ENCODE data around the gene CHCHD6. TPM values are rescaled to one million over a fixed set of nuclear protein-coding genes. Genes with fewer than 3 reads are reported as not detected.

CHCHD6 gene
- total RNA-seq, 1 donor from 2014 or later, result 30.2 TPM

DNA sequence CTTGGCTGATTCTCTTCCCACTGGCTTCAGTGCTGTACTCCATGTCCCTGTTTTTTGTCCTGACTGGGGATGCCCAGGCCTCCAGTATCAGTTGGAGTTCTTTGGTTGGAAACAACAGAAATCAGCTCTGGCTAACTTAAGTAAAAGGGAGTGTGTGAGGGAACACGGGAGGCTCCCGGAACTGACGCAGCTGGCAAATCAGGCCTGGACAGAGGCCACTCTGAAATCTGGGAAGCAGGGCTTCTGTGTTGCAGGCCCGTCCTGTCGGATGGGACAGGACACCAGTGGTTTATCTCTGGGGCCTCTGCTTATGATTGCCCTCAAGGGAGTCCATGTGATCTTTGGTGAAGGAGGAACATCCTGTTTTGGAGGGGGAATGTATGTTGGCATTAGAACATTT lies 124.3 kb downstream of the CHCHD6 start:
- H3K27me3 Mint-ChIP-seq, result no peaks in the 10 kb centered on the region
- no peaks in the 10 kb centered on the region for H3K36me3 Mint-ChIP-seq (ENCODE audit: insufficient read depth)
- DNase-seq (ENCODE audit: low spot score, unreplicated experiment), result no peak
- H3K9me3 Mint-ChIP-seq (ENCODE audit: low read depth), result no peaks in the 10 kb centered on the region
- H3K4me1 Mint-ChIP-seq (ENCODE audit: low read depth), result no peaks in the 10 kb centered on the region
- TF ChIP-seq CTCF (IDR thresholded peaks at IDR 0.05; ENCODE audit: unreplicated experiment), result no peak
- no peak overlapping the region for H3K27ac Mint-ChIP-seq
- H3K4me3 Mint-ChIP-seq (ENCODE audit: low read depth), result no peak overlapping the region

- Mint-ChIP-seq H3K27me3 (no peaks in the 10 kb centered on the region), H3K4me3 (ENCODE audit: low read depth) (no peak overlapping the region), H3K27ac (no peak overlapping the region), H3K36me3 (ENCODE audit: insufficient read depth) (no peaks in the 10 kb centered on the region), H3K4me1 (ENCODE audit: low read depth) (no peaks in the 10 kb centered on the region), H3K9me3 (ENCODE audit: low read depth) (no peaks in the 10 kb centered on the region)
- TF ChIP-seq CTCF (IDR thresholded peaks at IDR 0.05; ENCODE audit: unreplicated experiment), result no peak
- DNase-seq (ENCODE audit: low spot score, unreplicated experiment), result no peak
These were observed 128.9 kb downstream of the CHCHD6 start for GRCh38 chr3:126832933-126833332.

GRCh38 chr3:126834596-126835471 lies 130.8 kb downstream of the CHCHD6 start:
- no peaks in the 10 kb centered on the region for H3K27me3 Mint-ChIP-seq
- no peaks in the 10 kb centered on the region for H3K36me3 Mint-ChIP-seq (ENCODE audit: insufficient read depth)
- peaks cover under 1% of the 10 kb centered on the region for H3K9me3 Mint-ChIP-seq (ENCODE audit: low read depth)
- TF ChIP-seq CTCF (IDR thresholded peaks at IDR 0.05; ENCODE audit: unreplicated experiment), result no peak
- H3K4me1 Mint-ChIP-seq (ENCODE audit: low read depth), result no peaks in the 10 kb centered on the region
- H3K4me3 Mint-ChIP-seq (ENCODE audit: low read depth), result no peak overlapping the region
- no peak overlapping the region for H3K27ac Mint-ChIP-seq
- DNase-seq (ENCODE audit: low spot score, unreplicated experiment), result no peak

GRCh38 chr3:126835472-126836219 lies 131.6 kb downstream of the CHCHD6 start:
- H3K27ac Mint-ChIP-seq, result peak overlapping the region; percentile 18
- H3K9me3 Mint-ChIP-seq (ENCODE audit: low read depth), result peaks cover 3% of the 10 kb centered on the region
- no peaks in the 10 kb centered on the region for H3K27me3 Mint-ChIP-seq
- no peak for DNase-seq (ENCODE audit: low spot score, unreplicated experiment)
- no peak overlapping the region for H3K4me3 Mint-ChIP-seq (ENCODE audit: low read depth)
- H3K36me3 Mint-ChIP-seq (ENCODE audit: insufficient read depth), result no peaks in the 10 kb centered on the region
- TF ChIP-seq CTCF (IDR thresholded peaks at IDR 0.05; ENCODE audit: unreplicated experiment), result no peak
- H3K4me1 Mint-ChIP-seq (ENCODE audit: low read depth), result no peaks in the 10 kb centered on the region

DNA sequence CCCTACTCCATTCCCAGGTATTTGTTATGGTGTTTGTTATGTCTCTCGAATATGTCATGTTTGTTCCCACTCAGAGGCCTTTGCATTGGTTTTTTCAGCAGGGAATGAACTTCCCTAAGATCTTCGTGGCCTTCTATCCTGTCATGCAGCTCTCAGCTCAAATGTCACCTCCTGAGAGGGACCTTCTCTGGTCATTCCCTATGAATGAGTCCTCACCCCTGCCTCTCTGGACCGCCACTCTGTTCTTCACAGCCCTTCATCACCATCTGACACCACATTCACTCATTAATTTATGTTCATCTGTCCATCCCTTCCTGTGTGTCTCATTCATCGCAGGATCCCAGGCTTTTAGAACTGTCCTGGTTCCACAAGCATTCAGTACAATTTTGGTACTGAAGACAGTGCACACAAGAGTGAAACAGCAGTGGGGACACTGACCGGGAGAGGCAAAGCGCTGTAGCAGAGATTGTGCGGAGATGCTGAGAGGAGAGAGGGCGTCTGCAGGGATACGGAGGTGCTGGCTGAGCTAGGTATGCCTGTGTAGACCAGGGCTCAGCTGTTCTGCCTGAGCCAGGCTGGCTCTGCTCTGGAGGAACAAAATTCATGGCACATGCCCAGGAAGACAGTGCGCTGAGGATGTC lies 132.3 kb downstream of the CHCHD6 start:
- Mint-ChIP-seq H3K27ac (no peak overlapping the region), H3K36me3 (ENCODE audit: insufficient read depth) (no peaks in the 10 kb centered on the region), H3K4me1 (ENCODE audit: low read depth) (no peaks in the 10 kb centered on the region), H3K4me3 (ENCODE audit: low read depth) (no peak overlapping the region), H3K27me3 (no peaks in the 10 kb centered on the region), H3K9me3 (ENCODE audit: low read depth) (peaks cover 3% of the 10 kb centered on the region)
- no peak for DNase-seq (ENCODE audit: low spot score, unreplicated experiment)
- no peak for TF ChIP-seq CTCF (IDR thresholded peaks at IDR 0.05; ENCODE audit: unreplicated experiment)
